ENCODE data around the gene COL4A2.

The COL4A2 gene

GRCh38 chr13:110455941-110456340 is 148.9 kb downstream of the COL4A2 start (continued):
- TF ChIP-seq ZBTB48 (tag by site-specific recombination; IDR thresholded peaks at IDR 0.05) (no peak), MZF1 (tag by site-specific recombination; IDR thresholded peaks at IDR 0.05; ENCODE audit: borderline replicate concordance) (no peak), ZFP69B (tag by site-specific recombination; IDR thresholded peaks at IDR 0.05) (no peak), ZNF560 (tag by site-specific recombination; IDR thresholded peaks at IDR 0.05; ENCODE audit: borderline replicate concordance) (no peak), ZNF148 (tag by site-specific recombination; IDR thresholded peaks at IDR 0.05; ENCODE audit: borderline replicate concordance) (no peak)

- POLR2A ChIA-PET: interaction anchor here (1.2 kb wide), 1 partner anchor 259 kb away, joined by 11 read pairs; no protein-coding TSS in a partner anchor
- Histone ChIP-seq H3K27ac (ENCODE audit: extremely low read depth, low read depth, low read length) (no peak overlapping the region), H3K9me3 (ENCODE audit: control insufficient read depth, insufficient read depth, low read depth, low read length) (no peaks in the 10 kb centered on the region), H3K4me1 (ENCODE audit: control insufficient read depth, insufficient read depth, low read length) (no peaks in the 10 kb centered on the region), H3K36me3 (ENCODE audit: control insufficient read depth in 2 of 2, insufficient read depth in 1 of 2, low read length in 2 of 2) (peaks cover 0 to 4% of the 10 kb centered on the region in 2 experiments; a peak in 2 of 3 replicates), H3K4me3 (ENCODE audit: low read depth, low read length) (no peak overlapping the region)
- CTCF ChIA-PET: interaction anchor here (0.6 to 1.8 kb wide), 22 partner anchors 8 to 468 kb away, joined by 3 to 8 read pairs (median 4); no protein-coding TSS in a partner anchor
- TF ChIP-seq ZNF19 (tag by site-specific recombination; IDR thresholded peaks at IDR 0.05; ENCODE audit: low read depth): no peak
- TF ChIP-seq ZBTB48 (tag by site-specific recombination; IDR thresholded peaks at IDR 0.05): no peak
- no peak for TF ChIP-seq PRDM2 (tag by site-specific recombination; IDR thresholded peaks at IDR 0.05; ENCODE audit: borderline replicate concordance)
- no peak for TF ChIP-seq ZNF610 (tag by site-specific recombination; IDR thresholded peaks at IDR 0.05; ENCODE audit: borderline replicate concordance)
- no peak for TF ChIP-seq HOXC10 (CRISPR knock-in tag; IDR thresholded peaks at IDR 0.05)
Measured at GRCh38 chr13:110456550-110456949, 149.5 kb downstream of the COL4A2 start.

- POLR2A ChIA-PET: no interaction called here
- CTCF ChIA-PET: no interaction called here
- no peak overlapping the region for H3K27ac ChIP-seq (ENCODE audit: extremely low read depth, low read depth, low read length)
- H3K36me3 ChIP-seq (ENCODE audit: control insufficient read depth in 2 of 2, insufficient read depth in 1 of 2, low read length in 2 of 2): peaks cover 0 to 9% of the 10 kb centered on the region in 2 experiments; a peak in 2 of 3 replicates
- H3K4me3 ChIP-seq (ENCODE audit: low read depth, low read length): no peak overlapping the region
- H3K4me1 ChIP-seq (ENCODE audit: control insufficient read depth, insufficient read depth, low read length): no peaks in the 10 kb centered on the region
- no peaks in the 10 kb centered on the region for H3K9me3 ChIP-seq (ENCODE audit: control insufficient read depth, insufficient read depth, low read depth, low read length)
- no peak for TF ChIP-seq GLIS1 (tag by site-specific recombination; IDR thresholded peaks at IDR 0.05)
- TF ChIP-seq ZNF677 (tag by site-specific recombination; IDR thresholded peaks at IDR 0.05): no peak
- TF ChIP-seq ZNF10 (tag by site-specific recombination; IDR thresholded peaks at IDR 0.05): no peak
- TF ChIP-seq ZNF354C (tag by site-specific recombination; IDR thresholded peaks at IDR 0.05; ENCODE audit: borderline replicate concordance, low read depth): no peak
- TF ChIP-seq ZBTB48 (tag by site-specific recombination; IDR thresholded peaks at IDR 0.05): no peak
- TF ChIP-seq BCL11A (tag by site-specific recombination; IDR thresholded peaks at IDR 0.05; ENCODE audit: low read depth): no peak
- no peak for TF ChIP-seq ZNF558 (tag by site-specific recombination; IDR thresholded peaks at IDR 0.05)
- TF ChIP-seq ZNF777 (tag by site-specific recombination; IDR thresholded peaks at IDR 0.05; ENCODE audit: borderline replicate concordance): no peak
- no peak for TF ChIP-seq ZNF133 (tag by site-specific recombination; IDR thresholded peaks at IDR 0.05)
- no peak for TF ChIP-seq ZSCAN30 (tag by site-specific recombination; IDR thresholded peaks at IDR 0.05)
- no peak for TF ChIP-seq ZNF548 (tag by site-specific recombination; IDR thresholded peaks at IDR 0.05)
- TF ChIP-seq ZNF280C (tag by site-specific recombination; IDR thresholded peaks at IDR 0.05): no peak
Measured at GRCh38 chr13:110457361-110457760, 150.3 kb downstream of the COL4A2 start.
